Activated naive CD4-positive, alpha-beta T cell treated with Interleukin-2 at 50 U/mL for 16 hours (primary cell): ENCODE measurements around the gene TXNIP.
"Not testable (repeated sequence)": the region's sequence is repeated elsewhere in the genome, so short reads cannot be mapped to it uniquely, and the experiment has no call there.

Experiments used
- DNase-seq: peaks from one replicate; pipeline ENCODE4 v3.0.0-alpha.2; 2020

The TXNIP gene

GRCh38 chr1:145996433-145997015 lies at the start of gene TXNIP:
Gene TXNIP (minus strand): TSS chr1:145996579. CDS start chr1:145996266, 313 bp downstream.
- DNase-seq = peak; percentile 94

- no peak for DNase-seq
Observed at GRCh38 chr1:146039844-146040194, 43.4 kb upstream of the TXNIP start.

- DNase-seq = peak; percentile 78
Observed at GRCh38 chr1:146036965-146037646, 40.7 kb upstream of the TXNIP start.

- no peak for DNase-seq
Observed at GRCh38 chr1:146036241-146036964, 40.0 kb upstream of the TXNIP start.

- DNase-seq = no peak
Observed at GRCh38 chr1:146035048-146035423, 38.7 kb upstream of the TXNIP start.

GRCh38 chr1:146032631-146033219 lies 36.3 kb upstream of the TXNIP start:
- DNase-seq = no peak

GRCh38 chr1:146031476-146031875 lies 35.1 kb upstream of the TXNIP start:
- DNase-seq = no peak

GRCh38 chr1:146029117-146029516 lies 32.7 kb upstream of the TXNIP start:
- DNase-seq = no peak

GRCh38 chr1:146026650-146027049 lies 30.3 kb upstream of the TXNIP start:
- not testable (repeated sequence) for DNase-seq

- not testable (repeated sequence) for DNase-seq
Observed at GRCh38 chr1:146025787-146026495, 29.6 kb upstream of the TXNIP start.

- DNase-seq = no peak
Observed at GRCh38 chr1:146022403-146023127, 26.2 kb upstream of the TXNIP start.

- DNase-seq = no peak
Observed at GRCh38 chr1:146021622-146022402, 25.4 kb upstream of the TXNIP start, which contains the start of gene HJV. Gene HJV (minus strand): TSS chr1:146021735. CDS start chr1:146020231, 1,504 bp downstream.

GRCh38 chr1:146021050-146021445 lies 24.7 kb upstream of the TXNIP start:
- no peak for DNase-seq

GRCh38 chr1:146020058-146021049 lies 24.0 kb upstream of the TXNIP start:
- DNase-seq = no peak

- DNase-seq = no peak
Observed at GRCh38 chr1:146019231-146020057, 23.1 kb upstream of the TXNIP start.

GRCh38 chr1:146016891-146017290 lies 20.5 kb upstream of the TXNIP start:
- no peak for DNase-seq

GRCh38 chr1:146013559-146013922 lies 17.2 kb upstream of the TXNIP start:
- DNase-seq = no peak

GRCh38 chr1:146012703-146013558 lies 16.6 kb upstream of the TXNIP start:
- DNase-seq = peak; percentile 44
